DMS 273 (cell line): Measurements from ENCODE around the gene PAX2.
A peak's percentile ranks its signal among the peaks of the same experiment; 100 is the strongest.

ENCODE experiments used
- DNase-seq: peaks from one replicate; lab custom pipeline; 2025; ENCODE audit not compliant: unreplicated experiment; lab: John Stamatoyannopoulos, UW

PAX2 gene

DNA sequence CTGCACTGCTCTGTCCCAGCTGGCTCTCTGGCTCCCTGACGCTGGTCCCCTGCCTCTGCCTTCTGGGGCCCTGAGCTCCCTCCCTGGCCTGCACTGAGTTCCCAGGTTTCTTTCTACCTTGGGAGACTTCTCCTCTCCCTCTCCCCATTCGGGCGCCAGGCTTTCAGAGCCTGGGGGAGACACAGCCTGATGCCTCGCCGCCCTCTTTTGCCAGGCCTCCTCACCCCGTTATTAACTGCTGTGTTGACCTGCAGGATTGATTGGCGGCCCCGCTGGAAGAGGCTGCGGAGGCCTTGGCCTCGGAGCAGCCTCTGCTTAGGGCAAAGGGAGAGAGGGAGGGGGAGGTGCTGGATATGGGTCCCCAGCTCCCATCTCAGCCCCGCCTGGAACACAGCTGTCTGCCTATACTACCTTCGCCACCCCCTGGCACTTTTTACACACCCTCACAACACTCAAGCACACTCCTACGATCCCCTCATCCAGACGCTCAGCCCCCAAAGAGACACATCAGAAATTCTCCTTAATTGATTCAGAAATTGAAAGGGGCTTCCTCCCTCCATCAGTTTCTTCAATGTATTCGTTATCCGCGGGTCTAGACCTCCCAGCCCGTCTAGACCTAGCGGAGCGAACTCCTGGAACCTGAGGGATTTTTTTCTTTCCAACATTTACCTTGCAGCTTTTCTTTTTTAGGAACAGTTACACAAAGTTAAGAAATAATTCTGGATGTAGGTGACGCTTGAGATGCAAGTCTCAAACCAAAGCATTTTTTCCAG, 7.1 kb upstream of the PAX2 start:
- DNase-seq: no peak

DNA sequence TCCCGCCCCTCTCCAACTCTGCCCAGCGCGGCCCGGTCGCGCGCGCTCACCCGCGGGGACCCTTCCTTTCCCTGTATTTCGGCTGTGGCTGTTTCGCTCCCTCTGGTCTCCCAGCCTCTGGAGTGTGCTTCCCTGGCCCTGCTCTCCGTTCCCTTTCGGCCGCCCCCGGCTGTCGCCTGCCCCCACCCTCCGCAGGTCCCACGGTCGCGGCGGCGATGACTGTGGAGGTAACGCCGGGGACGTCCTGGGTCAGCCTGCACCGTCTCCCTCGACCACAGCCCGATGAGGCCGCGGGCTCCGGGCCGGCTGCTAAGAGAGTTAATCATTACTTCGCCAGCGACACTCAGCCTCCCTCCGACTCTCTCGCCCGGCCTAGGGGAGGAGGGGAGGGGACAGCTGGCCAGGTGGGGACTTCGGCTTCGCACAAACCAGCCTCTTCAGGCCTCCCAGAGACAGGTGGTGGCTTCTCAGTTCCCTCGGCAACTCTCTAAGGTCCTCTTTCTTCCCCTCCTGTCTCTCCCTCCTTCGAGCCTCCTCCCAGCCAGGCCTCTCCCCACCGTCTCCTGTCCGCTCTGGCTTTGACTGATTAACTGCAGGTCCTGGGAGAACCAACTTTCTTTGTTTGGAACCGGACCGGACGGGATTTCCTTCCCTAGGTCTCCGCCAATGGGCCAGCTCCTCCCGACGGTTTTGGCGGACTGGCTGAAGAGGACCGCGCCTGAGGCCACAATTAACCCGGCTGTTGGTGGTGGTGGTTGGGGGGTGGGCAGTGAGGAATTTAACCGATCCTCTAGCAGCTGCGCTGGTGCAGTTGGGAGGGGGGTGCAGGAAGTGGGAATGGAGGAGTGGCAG, 5.6 kb upstream of the PAX2 start:
- DNase-seq: peak; percentile 39

GRCh38 chr10:100740476-100741377, 4.7 kb upstream of the PAX2 start:
- no peak for DNase-seq

DNA sequence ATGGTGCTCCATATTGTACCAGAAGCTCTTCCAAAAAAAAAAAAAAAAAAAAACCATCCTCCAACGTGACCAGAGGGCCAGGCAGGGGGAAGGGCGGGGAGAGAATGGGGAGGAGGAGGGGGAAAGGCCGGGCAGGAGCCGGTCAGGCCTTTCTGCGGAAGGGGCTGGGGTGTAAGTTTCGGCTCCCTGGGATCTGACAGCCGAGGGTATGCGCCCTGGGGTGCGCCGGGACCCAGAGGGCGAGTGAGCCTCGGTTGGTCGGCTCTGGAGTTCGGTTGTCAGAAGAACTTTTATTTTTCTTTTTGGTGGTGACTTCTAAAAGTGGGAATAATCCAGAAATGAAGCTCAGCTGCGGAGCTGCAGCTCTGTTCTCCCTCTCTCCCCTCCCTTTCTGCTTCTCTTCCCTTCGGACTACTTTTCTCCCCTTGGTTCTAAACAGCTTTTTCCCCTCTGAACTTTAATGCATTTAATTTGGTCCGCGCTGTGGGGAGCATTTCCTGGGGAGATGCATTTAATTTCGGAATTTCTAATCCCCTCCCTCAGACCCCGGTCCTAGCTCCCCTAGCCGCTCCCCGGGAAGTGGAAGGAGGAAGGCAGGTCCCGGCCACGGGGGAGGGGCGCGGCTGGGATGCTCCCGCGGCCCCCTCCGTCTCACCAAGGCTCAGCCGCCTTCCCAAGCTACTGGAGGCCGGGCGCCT, 3.9 kb upstream of the PAX2 start:
- DNase-seq: no peak

GRCh38 chr10:100742076-100742771, 3.2 kb upstream of the PAX2 start:
- DNase-seq: peak; percentile 36

DNA sequence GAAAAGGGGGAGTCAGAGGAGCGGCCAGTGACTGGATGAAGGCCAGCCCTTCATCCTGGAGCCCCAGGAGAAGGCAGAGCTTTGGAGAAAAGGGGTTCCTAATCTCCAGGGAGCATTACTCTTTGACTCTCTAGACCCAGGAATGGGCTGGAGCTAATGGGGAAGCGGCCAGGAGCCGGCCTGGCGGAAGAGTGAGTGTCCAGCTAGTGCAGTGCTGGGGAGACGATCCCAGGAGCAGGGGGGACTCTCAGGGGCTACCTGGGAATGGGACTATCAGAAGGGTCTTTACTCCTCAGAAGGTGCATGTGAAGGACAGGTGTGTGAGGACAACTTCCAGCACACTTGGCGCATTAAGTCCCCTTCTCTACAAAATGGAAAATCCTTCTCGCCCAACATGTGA, 2.4 kb upstream of the PAX2 start:
- no peak for DNase-seq

DNA sequence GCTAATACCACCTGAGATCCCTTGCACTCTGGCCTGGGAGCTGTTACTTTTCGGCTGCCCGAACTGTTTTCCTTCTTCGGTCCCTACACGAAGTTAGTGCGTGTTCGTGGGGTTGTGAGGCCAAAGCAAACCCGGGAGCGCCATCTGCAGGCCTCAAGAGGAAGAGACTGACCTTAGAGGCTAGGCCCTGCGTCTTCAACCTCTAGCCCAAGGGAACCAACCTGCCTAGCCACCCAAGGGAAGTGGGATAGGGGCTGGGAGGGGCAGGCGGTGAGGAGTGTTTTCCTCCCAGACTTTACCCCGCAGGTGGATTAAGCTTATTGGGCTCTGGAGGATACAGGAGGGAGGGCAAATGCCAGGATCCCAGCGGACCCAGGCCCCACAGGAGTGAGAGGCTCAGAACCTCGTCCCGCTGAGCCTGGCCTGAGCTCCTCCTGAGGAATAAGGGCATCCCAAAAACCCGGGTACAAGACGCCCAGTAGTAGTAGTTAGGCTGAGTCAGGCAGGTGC, 1.7 kb upstream of the PAX2 start:
- peak; percentile 66 for DNase-seq

DNA sequence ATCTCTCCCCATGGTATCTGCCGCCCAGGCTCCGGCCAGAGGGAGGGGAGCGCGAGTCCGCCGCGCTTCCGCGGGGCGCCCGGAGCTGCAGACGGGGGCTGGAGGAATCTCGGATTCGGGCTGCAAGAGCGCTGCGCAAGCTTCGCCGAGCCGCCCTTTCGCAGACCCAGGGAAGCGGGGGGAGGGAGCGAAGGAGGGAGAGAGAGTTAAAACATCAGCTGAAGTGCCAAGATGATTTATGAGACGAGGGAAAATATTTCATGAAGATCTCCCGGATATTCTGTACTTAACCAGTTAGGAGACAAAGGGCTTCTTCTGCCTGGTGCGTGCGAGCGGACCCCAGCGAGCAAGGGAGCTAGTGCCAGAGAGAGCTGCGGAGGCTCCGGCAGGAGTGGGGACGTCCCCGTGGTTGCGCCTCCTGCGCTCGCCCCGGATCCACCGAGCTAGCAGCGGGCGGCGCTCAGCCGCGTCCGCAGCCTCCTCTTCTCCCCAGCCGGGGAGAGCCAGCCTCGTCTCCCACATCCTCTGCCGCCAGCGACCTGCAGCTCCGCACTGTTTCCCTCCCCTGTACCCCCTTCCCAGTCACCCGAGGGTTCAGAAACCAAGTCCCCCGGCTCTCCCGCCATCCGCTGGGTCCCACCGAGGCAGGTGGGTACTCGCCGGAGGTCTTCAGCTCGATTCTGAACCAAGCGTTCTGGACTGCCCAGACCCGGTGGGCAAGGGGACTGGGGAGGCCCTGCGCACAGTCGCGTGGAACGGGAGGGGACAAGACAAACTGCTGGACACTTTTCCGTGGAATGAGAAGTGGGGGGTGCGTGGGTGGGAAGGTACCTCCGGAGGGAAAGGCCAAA, 1.0 kb upstream of the PAX2 start:
- DNase-seq: peak; percentile 49

DNA sequence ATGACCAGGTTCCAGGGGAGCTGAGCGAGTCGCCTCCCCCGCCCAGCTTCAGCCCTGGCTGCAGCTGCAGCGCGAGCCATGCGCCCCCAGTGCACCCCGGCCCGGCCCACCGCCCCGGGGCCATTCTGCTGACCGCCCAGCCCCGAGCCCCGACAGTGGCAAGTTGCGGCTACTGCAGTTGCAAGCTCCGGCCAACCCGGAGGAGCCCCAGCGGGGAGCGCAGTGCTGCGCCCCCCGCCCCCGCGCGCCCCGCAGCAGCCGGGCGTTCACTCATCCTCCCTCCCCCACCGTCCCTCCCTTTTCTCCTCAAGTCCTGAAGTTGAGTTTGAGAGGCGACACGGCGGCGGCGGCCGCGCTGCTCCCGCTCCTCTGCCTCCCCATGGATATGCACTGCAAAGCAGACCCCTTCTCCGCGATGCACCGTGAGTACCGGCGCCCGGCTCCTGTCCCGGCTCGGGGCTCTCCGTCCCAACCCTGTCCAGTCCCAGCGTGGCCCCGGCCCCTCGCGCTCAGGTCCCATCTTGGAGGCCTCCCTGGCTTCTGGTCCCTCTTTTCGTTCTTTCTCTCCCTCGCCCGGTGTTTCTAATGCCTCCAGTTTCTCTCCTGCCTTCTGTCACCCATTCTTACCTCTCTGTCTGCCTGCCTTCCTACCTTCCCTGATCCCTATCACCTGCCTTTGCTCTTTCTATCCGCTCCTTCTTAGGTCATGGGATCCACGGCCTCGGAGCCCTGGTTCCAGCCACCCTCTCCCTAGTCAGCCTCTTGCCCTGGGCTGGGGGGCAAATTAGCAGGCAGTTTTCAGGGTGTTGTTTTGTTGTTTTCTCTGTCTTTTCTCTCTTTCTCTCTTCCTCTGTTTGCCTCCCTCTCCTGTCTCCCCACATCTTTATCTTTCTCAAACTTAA, 751 bp downstream of the PAX2 start:
- no peak for DNase-seq

DNA sequence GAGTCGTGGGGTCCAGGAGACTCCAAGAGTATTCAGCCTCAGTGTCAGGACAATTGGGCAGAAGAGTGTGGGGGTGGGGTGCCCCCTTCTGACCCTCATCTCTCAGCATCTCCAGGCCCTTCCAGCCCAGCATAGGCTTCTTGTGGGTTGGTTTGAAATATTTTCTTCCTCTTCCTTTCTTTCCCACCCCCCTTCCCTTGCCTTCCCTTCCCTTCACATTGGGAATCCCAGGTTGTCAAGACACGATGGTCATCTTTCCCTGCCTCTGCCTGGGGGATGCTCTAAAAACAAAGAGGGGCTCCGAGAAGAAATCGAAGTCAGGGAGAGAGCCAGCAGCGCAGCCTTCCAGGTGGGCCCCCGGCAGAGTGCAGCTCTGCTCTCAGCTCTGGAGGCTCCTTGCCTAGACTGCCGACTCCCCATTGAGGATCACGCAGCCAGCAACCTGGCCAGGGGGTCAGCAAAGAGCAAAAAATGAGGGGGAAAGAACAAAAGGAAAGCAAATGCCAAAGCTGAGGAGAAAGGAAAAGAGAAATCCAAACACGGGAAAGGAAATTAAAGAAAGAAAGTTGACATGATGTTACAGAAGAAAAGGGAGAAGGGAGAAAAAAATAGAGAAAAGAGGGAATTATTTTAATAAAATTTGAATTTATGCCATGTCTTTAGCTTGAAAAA, 1.5 kb downstream of the PAX2 start:
- DNase-seq: no peak

DNA sequence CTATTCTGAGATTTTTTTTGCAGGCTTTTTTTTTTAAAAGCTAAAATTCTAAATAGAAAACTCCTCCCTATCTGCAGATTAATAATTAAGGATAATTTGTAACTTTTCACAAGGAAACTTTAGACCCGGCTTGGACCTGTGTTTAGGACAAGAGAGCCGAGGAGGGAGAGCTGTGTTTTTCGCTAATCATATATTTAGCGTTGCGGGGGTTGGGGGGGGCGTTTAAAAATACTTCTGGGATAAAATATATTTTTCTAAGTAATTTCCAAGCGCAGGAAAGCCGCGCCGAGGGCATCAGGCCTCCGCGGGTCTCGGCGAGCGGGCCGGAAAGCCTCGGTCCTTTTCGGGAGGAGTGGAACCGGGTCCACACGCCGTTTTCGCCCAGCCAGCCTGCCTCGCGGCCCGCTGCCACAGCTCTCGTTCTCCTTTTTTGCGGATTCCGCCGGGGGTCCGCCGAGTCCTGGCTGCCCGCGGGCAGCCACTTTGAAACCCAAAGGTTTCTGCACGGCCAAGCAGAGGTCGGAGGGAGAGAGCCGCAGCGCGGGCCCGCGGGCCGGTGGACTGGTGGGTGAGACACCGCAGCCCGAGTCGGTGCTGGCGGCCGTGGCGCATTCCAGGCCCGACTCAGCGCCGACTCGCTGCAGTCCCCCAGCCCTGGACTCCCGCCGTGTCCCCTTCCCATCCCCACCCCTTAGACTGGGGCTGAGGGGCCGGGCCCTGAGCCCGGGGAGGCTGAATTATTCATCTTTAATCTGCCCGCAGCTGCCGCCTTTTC, 2.3 kb downstream of the PAX2 start:
- DNase-seq: no peak

- no peak for DNase-seq
These were observed 3.1 kb downstream of the PAX2 start for GRCh38 chr10:100748231-100749058.

GRCh38 chr10:100749059-100749308, 3.6 kb downstream of the PAX2 start:
- DNase-seq: no peak

GRCh38 chr10:100749309-100750217, 4.2 kb downstream of the PAX2 start:
- DNase-seq: no peak
